Adipose tissue (tissue), 3 donors: Measurements from ENCODE around the gene LARGE1. TPM values are rescaled to one million over a fixed set of nuclear protein-coding genes. Genes with fewer than 3 reads are reported as not detected.

ENCODE experiments used
- H3K27ac ChIP-seq: one replicate; pipeline ENCODE4 v1.5.1; 2013; ENCODE audit warnings: low read depth, low read length
- WGBS, 3 donors: extraction: QIAGEN DNeasy Blood & Tissue Kit; methylation state at CpG; one replicate each; pipeline ENCODE4 v1.1.7; 2013; 5-methylcytosine and 5-hydroxymethylcytosine counted together
- polyA plus RNA-seq, 3 donors: library from polyadenylated mRNA; stranded (reverse); fragments of 200-250 nt; gene quantifications; one replicate each; pipeline ENCODE4 v1.2.3, GENCODE V29; 2013
- donor health status: healthy with polysubstance abuse.
- donor health status: Bipolar disorder and iron deficiency.
- donor health status: healthy.

Gene LARGE1
- polyA plus RNA-seq, 3 donors = 4.0 to 7.9 (median 7.7) TPM

GRCh38 chr22:33891992-33892391 lies 28.3 kb downstream of the LARGE1 start:
- WGBS, 3 donors = 89 to 92% (median 90%) methylated on average over 7 of the region's 7 CpGs
- H3K27ac ChIP-seq = no peak overlapping the region

GRCh38 chr22:33891455-33891854 lies 28.8 kb downstream of the LARGE1 start:
- 70 to 78% (median 75%) methylated on average over 5 of the region's 5 CpGs for WGBS, 3 donors
- H3K27ac ChIP-seq = no peak overlapping the region

GRCh38 chr22:33889748-33890147 lies 30.5 kb downstream of the LARGE1 start:
- no peak overlapping the region for H3K27ac ChIP-seq
- WGBS, 3 donors = 59 to 76% (median 70%) methylated on average over 5 of the region's 5 CpGs

- H3K27ac ChIP-seq = no peak overlapping the region
- WGBS, 3 donors = 57 to 84% (median 59%) methylated on average over 4 of the region's 4 CpGs
These were observed 31.5 kb downstream of the LARGE1 start for GRCh38 chr22:33888821-33889220.

GRCh38 chr22:33887173-33887572 lies 33.1 kb downstream of the LARGE1 start:
- WGBS, 3 donors = 95 to 96% (median 96%) methylated on average over 13 of the region's 13 CpGs
- no peak overlapping the region for H3K27ac ChIP-seq

GRCh38 chr22:33886696-33887095 lies 33.6 kb downstream of the LARGE1 start:
- 90 to 92% (median 91%) methylated on average over 5 of the region's 5 CpGs for WGBS, 3 donors
- H3K27ac ChIP-seq = no peak overlapping the region

- no peak overlapping the region for H3K27ac ChIP-seq
- 94 to 95% (median 95%) methylated on average over 7 of the region's 7 CpGs for WGBS, 3 donors
These were observed 35.4 kb downstream of the LARGE1 start for GRCh38 chr22:33884829-33885228.

- no peak overlapping the region for H3K27ac ChIP-seq
- WGBS, 3 donors = 60 to 91% (median 91%) methylated on average over 19 of the region's 19 CpGs
These were observed 36.1 kb downstream of the LARGE1 start for GRCh38 chr22:33883961-33884808.

- 83 to 91% (median 90%) methylated on average over 6 of the region's 6 CpGs for WGBS, 3 donors
- no peak overlapping the region for H3K27ac ChIP-seq
These were observed 36.7 kb downstream of the LARGE1 start for GRCh38 chr22:33883561-33883960.

- 88 to 96% (median 88%) methylated on average over 6 of the region's 6 CpGs for WGBS, 3 donors
- no peak overlapping the region for H3K27ac ChIP-seq
These were observed 37.3 kb downstream of the LARGE1 start for GRCh38 chr22:33882991-33883390.

- WGBS, 3 donors = 91 to 93% (median 91%) methylated on average over 11 of the region's 11 CpGs
- no peak overlapping the region for H3K27ac ChIP-seq
These were observed 39.3 kb downstream of the LARGE1 start for GRCh38 chr22:33880986-33881385.

- H3K27ac ChIP-seq = no peak overlapping the region
- WGBS, 3 donors = 86 to 92% (median 91%) methylated on average over 4 of the region's 4 CpGs
These were observed 40.5 kb downstream of the LARGE1 start for GRCh38 chr22:33879796-33880195.

- WGBS, 3 donors = 72 to 90% (median 74%) methylated on average over 6 of the region's 6 CpGs
- H3K27ac ChIP-seq = no peak overlapping the region
These were observed 45.0 kb downstream of the LARGE1 start for GRCh38 chr22:33875316-33875715.

- 83 to 91% (median 89%) methylated on average over 7 of the region's 7 CpGs for WGBS, 3 donors
- H3K27ac ChIP-seq = no peak overlapping the region
These were observed 46.1 kb downstream of the LARGE1 start for GRCh38 chr22:33874206-33874605.

GRCh38 chr22:33873666-33874065 lies 46.6 kb downstream of the LARGE1 start:
- 47 to 78% (median 57%) methylated on average over 2 of the region's 2 CpGs for WGBS, 3 donors
- H3K27ac ChIP-seq = no peak overlapping the region

- H3K27ac ChIP-seq = no peak overlapping the region
- WGBS, 3 donors = 43 to 49% (median 45%) methylated on average over 14 of the region's 14 CpGs
These were observed 47.1 kb downstream of the LARGE1 start for GRCh38 chr22:33873186-33873585.

GRCh38 chr22:33871935-33872334 lies 48.3 kb downstream of the LARGE1 start:
- no peak overlapping the region for H3K27ac ChIP-seq
- WGBS, 3 donors = 69 to 81% (median 70%) methylated on average over 8 of the region's 8 CpGs

GRCh38 chr22:33869946-33870345 lies 50.3 kb downstream of the LARGE1 start:
- 83 to 93% (median 87%) methylated on average over 2 of the region's 2 CpGs for WGBS, 3 donors
- no peak overlapping the region for H3K27ac ChIP-seq

- 94 to 95% (median 95%) methylated on average over 9 of the region's 9 CpGs for WGBS, 3 donors
- H3K27ac ChIP-seq = no peak overlapping the region
These were observed 52.3 kb downstream of the LARGE1 start for GRCh38 chr22:33867971-33868370.
